Endothelial cell of hepatic sinusoid (primary cell): ENCODE data around the gene ZNF205.
"Not testable (repeated sequence)": the region's sequence is repeated elsewhere in the genome, so short reads cannot be mapped to it uniquely, and the experiment has no call there.

ENCODE experiments used
- in situ Hi-C: cut with HindIII; loops from 2 replicates; pipeline ENCODE4 v1.10.0; 2017; ENCODE audit warnings: low sequenced_read_pairs

The ZNF205 gene

GRCh38 chr16:3112058-3112880, at the start of gene ZNF205:
Gene ZNF205 (plus strand): TSS chr16:3112586. CDS start chr16:3113431, 845 bp downstream.
- in situ Hi-C loops, result no loop called here

- in situ Hi-C loops, result no loop called here
These were observed 48.6 kb upstream of the ZNF205 start for GRCh38 chr16:3063625-3064386.

GRCh38 chr16:3065069-3065741, 47.2 kb upstream of the ZNF205 start, which contains the start of gene IL32:
Gene IL32 (plus strand): TSS chr16:3065640. CDS start chr16:3065812, 172 bp downstream.
- in situ Hi-C loops, result loop anchor here (5.0 kb wide), 1 partner anchor 62 kb away; no protein-coding TSS in a partner anchor

GRCh38 chr16:3065742-3066439, 46.5 kb upstream of the ZNF205 start:
- in situ Hi-C loops, result loop anchor here (5.0 kb wide), 1 partner anchor 61 kb away; no protein-coding TSS in a partner anchor

GRCh38 chr16:3066440-3066748, 46.0 kb upstream of the ZNF205 start:
- in situ Hi-C loops, result loop anchor here (5.0 kb wide), 1 partner anchor 61 kb away; no protein-coding TSS in a partner anchor

GRCh38 chr16:3068487-3068886, 43.9 kb upstream of the ZNF205 start:
- in situ Hi-C loops, result loop anchor here (5.0 kb wide), 1 partner anchor 59 kb away; no protein-coding TSS in a partner anchor

- in situ Hi-C loops, result loop anchor here (5.0 kb wide), 1 partner anchor 58 kb away; no protein-coding TSS in a partner anchor
These were observed 43.2 kb upstream of the ZNF205 start for GRCh38 chr16:3069146-3069545.

GRCh38 chr16:3070608-3071111, 41.7 kb upstream of the ZNF205 start:
- in situ Hi-C loops, result no loop called here

- in situ Hi-C loops, result no loop called here
These were observed 40.7 kb upstream of the ZNF205 start for GRCh38 chr16:3071655-3072054.

GRCh38 chr16:3072148-3072547, 40.2 kb upstream of the ZNF205 start:
- in situ Hi-C loops, result not testable (repeated sequence)

- in situ Hi-C loops, result not testable (repeated sequence)
These were observed 39.7 kb upstream of the ZNF205 start for GRCh38 chr16:3072576-3073263.

- in situ Hi-C loops, result no loop called here
These were observed 38.9 kb upstream of the ZNF205 start for GRCh38 chr16:3073448-3073847.

GRCh38 chr16:3074860-3075522, 37.4 kb upstream of the ZNF205 start:
- in situ Hi-C loops, result no loop called here

GRCh38 chr16:3075523-3075915, 36.9 kb upstream of the ZNF205 start:
- in situ Hi-C loops, result no loop called here

GRCh38 chr16:3075946-3076345, 36.4 kb upstream of the ZNF205 start:
- in situ Hi-C loops, result not testable (repeated sequence)

- in situ Hi-C loops, result no loop called here
These were observed 35.8 kb upstream of the ZNF205 start for GRCh38 chr16:3076577-3076976.

GRCh38 chr16:3080024-3080423, 32.4 kb upstream of the ZNF205 start:
- in situ Hi-C loops, result no loop called here

GRCh38 chr16:3081957-3082356, 30.4 kb upstream of the ZNF205 start:
- in situ Hi-C loops, result not testable (repeated sequence)

GRCh38 chr16:3083408-3083807, 29.0 kb upstream of the ZNF205 start:
- in situ Hi-C loops, result not testable (repeated sequence)
